Measurements from ENCODE around the gene GAGE12J.

DNA sequence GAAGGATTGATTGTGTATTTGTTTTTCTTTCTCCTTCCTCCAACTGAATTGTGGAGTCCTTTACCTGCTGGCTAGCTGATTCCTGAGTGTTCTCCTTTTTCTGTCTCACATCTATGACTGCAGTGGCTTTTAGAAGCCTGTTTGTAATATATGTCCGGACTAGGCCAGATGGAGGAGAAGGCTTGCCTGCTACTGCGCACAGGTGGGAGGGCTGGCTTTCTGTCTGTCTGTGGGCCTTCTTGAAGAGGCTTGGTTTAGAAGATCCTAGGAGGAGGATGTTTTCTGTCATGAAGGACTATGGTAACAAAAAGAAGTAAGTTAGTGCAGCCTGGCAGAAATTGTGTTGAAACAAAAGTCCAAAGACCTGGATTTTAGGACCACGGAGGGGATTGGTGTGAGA lies 43.8 kb upstream of the GAGE12J start:
- TF ChIP-seq, protein P1, sequence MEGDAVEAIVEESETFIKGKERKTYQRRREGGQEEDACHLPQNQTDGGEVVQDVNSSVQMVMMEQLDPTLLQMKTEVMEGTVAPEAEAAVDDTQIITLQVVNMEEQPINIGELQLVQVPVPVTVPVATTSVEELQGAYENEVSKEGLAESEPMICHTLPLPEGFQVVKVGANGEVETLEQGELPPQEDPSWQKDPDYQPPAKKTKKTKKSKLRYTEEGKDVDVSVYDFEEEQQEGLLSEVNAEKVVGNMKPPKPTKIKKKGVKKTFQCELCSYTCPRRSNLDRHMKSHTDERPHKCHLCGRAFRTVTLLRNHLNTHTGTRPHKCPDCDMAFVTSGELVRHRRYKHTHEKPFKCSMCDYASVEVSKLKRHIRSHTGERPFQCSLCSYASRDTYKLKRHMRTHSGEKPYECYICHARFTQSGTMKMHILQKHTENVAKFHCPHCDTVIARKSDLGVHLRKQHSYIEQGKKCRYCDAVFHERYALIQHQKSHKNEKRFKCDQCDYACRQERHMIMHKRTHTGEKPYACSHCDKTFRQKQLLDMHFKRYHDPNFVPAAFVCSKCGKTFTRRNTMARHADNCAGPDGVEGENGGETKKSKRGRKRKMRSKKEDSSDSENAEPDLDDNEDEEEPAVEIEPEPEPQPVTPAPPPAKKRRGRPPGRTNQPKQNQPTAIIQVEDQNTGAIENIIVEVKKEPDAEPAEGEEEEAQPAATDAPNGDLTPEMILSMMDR (IDR thresholded peaks at IDR 0.05; ENCODE audit: low read length), result no peak
- no peak for TF ChIP-seq EZH2 (IDR thresholded peaks at IDR 0.05; ENCODE audit: borderline replicate concordance, low read length)

Data from OCI-LY1 (cell line).